ENCODE results near the gene CDH1. TPM values are rescaled to one million over a fixed set of nuclear protein-coding genes. Genes with fewer than 3 reads are reported as not detected.

Gene CDH1
- polyA plus RNA-seq, 1 of the 3 experiments (the other 2 are of a cell fraction) = not detected

DNA sequence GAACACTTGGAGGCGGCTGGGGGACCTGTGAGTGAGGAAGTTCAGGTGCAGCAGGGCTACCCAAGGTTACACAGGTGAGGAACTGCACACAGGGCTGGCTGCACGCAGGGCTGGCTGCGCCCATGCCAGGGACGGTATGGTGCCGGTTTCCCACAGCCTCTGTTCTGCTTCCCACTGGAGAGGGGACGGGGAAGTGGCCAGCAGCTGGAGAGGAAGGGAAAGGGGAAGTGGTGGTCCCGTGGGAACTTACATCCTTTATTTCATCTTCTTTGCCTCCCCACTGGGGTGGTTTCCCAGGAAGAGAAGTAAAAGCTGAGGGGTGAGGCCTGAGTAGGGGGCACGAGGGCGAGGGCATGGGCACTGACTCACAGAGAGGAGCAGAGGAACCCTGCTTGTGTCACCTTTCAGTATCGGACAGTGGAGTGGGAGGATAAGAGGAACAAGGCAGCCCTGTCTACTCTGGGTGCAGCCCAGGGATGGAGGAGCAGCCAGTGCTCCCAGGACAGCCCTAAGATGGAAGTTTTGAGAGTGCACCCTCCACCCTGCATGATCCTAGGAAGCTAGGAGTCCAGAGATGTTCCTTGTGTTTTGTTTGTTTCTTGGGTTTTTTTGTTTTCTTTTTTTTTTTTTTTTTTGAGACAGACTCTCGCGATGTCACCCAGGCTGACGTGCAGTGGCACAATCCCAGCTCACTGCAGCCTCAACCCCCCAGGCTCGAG is 25.5 kb upstream of the CDH1 start (continued):
- TF ChIP-seq, protein P1, sequence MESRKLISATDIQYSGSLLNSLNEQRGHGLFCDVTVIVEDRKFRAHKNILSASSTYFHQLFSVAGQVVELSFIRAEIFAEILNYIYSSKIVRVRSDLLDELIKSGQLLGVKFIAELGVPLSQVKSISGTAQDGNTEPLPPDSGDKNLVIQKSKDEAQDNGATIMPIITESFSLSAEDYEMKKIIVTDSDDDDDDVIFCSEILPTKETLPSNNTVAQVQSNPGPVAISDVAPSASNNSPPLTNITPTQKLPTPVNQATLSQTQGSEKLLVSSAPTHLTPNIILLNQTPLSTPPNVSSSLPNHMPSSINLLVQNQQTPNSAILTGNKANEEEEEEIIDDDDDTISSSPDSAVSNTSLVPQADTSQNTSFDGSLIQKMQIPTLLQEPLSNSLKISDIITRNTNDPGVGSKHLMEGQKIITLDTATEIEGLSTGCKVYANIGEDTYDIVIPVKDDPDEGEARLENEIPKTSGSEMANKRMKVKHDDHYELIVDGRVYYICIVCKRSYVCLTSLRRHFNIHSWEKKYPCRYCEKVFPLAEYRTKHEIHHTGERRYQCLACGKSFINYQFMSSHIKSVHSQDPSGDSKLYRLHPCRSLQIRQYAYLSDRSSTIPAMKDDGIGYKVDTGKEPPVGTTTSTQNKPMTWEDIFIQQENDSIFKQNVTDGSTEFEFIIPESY (IDR thresholded peaks at IDR 0.05; ENCODE audit: borderline replicate concordance, low read depth) = no peak

DNA sequence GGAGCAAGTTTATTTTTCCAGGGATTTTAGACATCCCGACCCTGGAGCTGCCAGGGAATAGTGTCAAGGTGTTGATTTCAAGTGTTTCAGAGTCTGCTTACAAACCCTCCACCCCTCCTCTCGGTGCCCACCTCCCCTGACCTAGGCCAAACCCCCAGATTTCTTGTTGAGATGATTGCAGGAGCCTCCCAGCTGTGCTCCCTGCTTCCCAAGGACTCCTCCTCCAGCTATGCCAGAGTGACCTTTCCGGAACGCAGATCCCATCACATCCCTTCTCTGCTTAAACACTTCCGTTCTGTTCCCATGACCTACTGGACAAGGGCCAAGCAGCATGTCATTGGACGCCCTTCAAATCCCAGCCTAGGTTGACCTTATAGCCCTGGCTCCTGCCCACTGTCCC is 23.7 kb upstream of the CDH1 start:
- Histone ChIP-seq H3K9me2 (no peaks in the 10 kb centered on the region), H3K36me3 (replicated peaks in 1 of 2; ENCODE audit: control insufficient read depth in 1 of 2, insufficient read depth in 2 of 2, low read length in 1 of 2) (no peaks in the 10 kb centered on the region), H3F3A (replicated peaks; ENCODE audit: insufficient read depth) (no peaks in the 10 kb centered on the region), H3K9ac (no peak overlapping the region), H2AFZ (ENCODE audit: low read depth) (no peak overlapping the region), H3K27ac (ENCODE audit: low read depth in 2 of 2, low read length in 1 of 2) (no peak overlapping the region), H3K4me1 (ENCODE audit: control insufficient read depth in 1 of 2, insufficient read depth in 2 of 2, low read depth in 1 of 2, low read length in 1 of 2) (no peaks in the 10 kb centered on the region), H3K27me3 (ENCODE audit: insufficient read depth) (no peaks in the 10 kb centered on the region; the same call in 1 of the 2 replicates), H4K20me1 (ENCODE audit: insufficient read depth) (no peaks in the 10 kb centered on the region), H3K79me2 (ENCODE audit: insufficient read depth) (no peaks in the 10 kb centered on the region), H3K9me3 (no peaks in the 10 kb centered on the region), H3K4me3 (ENCODE audit: low read depth in 2 of 2, low read length in 1 of 2) (no peak overlapping the region), H3K4me2 (no peak overlapping the region)
- TF ChIP-seq, protein P2, sequence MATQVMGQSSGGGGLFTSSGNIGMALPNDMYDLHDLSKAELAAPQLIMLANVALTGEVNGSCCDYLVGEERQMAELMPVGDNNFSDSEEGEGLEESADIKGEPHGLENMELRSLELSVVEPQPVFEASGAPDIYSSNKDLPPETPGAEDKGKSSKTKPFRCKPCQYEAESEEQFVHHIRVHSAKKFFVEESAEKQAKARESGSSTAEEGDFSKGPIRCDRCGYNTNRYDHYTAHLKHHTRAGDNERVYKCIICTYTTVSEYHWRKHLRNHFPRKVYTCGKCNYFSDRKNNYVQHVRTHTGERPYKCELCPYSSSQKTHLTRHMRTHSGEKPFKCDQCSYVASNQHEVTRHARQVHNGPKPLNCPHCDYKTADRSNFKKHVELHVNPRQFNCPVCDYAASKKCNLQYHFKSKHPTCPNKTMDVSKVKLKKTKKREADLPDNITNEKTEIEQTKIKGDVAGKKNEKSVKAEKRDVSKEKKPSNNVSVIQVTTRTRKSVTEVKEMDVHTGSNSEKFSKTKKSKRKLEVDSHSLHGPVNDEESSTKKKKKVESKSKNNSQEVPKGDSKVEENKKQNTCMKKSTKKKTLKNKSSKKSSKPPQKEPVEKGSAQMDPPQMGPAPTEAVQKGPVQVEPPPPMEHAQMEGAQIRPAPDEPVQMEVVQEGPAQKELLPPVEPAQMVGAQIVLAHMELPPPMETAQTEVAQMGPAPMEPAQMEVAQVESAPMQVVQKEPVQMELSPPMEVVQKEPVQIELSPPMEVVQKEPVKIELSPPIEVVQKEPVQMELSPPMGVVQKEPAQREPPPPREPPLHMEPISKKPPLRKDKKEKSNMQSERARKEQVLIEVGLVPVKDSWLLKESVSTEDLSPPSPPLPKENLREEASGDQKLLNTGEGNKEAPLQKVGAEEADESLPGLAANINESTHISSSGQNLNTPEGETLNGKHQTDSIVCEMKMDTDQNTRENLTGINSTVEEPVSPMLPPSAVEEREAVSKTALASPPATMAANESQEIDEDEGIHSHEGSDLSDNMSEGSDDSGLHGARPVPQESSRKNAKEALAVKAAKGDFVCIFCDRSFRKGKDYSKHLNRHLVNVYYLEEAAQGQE (IDR thresholded peaks at IDR 0.05; ENCODE audit: low read depth, low read length) = no peak
- TF ChIP-seq ELF1 (IDR thresholded peaks at IDR 0.05) (no peak), TEAD4 (IDR thresholded peaks at IDR 0.05; ENCODE audit: borderline replicate concordance, insufficient read depth) (no peak), POLR2AphosphoS5 (IDR thresholded peaks at IDR 0.05; ENCODE audit: low read depth, low read length) (no peak), TCF12 (IDR thresholded peaks at IDR 0.05) (no peak), RAD21 (IDR thresholded peaks at IDR 0.05; ENCODE audit: low read length) (no peak)
- TF ChIP-seq, protein P3, sequence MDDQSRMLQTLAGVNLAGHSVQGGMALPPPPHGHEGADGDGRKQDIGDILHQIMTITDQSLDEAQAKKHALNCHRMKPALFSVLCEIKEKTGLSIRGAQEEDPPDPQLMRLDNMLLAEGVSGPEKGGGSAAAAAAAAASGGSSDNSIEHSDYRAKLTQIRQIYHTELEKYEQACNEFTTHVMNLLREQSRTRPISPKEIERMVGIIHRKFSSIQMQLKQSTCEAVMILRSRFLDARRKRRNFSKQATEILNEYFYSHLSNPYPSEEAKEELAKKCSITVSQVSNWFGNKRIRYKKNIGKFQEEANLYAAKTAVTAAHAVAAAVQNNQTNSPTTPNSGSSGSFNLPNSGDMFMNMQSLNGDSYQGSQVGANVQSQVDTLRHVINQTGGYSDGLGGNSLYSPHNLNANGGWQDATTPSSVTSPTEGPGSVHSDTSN (IDR thresholded peaks at IDR 0.05) = no peak
- TF ChIP-seq, protein P4, sequence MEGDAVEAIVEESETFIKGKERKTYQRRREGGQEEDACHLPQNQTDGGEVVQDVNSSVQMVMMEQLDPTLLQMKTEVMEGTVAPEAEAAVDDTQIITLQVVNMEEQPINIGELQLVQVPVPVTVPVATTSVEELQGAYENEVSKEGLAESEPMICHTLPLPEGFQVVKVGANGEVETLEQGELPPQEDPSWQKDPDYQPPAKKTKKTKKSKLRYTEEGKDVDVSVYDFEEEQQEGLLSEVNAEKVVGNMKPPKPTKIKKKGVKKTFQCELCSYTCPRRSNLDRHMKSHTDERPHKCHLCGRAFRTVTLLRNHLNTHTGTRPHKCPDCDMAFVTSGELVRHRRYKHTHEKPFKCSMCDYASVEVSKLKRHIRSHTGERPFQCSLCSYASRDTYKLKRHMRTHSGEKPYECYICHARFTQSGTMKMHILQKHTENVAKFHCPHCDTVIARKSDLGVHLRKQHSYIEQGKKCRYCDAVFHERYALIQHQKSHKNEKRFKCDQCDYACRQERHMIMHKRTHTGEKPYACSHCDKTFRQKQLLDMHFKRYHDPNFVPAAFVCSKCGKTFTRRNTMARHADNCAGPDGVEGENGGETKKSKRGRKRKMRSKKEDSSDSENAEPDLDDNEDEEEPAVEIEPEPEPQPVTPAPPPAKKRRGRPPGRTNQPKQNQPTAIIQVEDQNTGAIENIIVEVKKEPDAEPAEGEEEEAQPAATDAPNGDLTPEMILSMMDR (IDR thresholded peaks at IDR 0.05) = no peak
- no peak for DNase-seq
- POLR2A ChIA-PET = no interaction called here
- 33% methylated on average over 4 of the region's 6 CpGs for WGBS (ENCODE audit: low lambda C conversion rate)
- CTCF ChIA-PET = interaction anchor here (0.6 to 1.7 kb wide), 4 partner anchors 8 to 351 kb away, joined by 3 to 6 read pairs (median 3); no protein-coding TSS in a partner anchor

Data from SK-N-SH (cell line).